Liver (tissue), 9 donors: ENCODE results near the gene GAMT. TPM values are rescaled to one million over a fixed set of nuclear protein-coding genes. Genes with fewer than 3 reads are reported as not detected.
A peak's percentile ranks its signal among the peaks of the same experiment; 100 is the strongest.

Experiments
- DNase-seq: peaks from one replicate; pipeline ENCODE4 v3.0.0-alpha.2; 2017; ENCODE audit warnings: low spot score
- H3K27ac ChIP-seq, 2 donors: one replicate each; pipeline ENCODE4 v1.7.0; 2013; ENCODE audit warnings: inconsistent platforms in 2 of 2, low read length in 2 of 2, control low read depth in 1 of 2, low read depth in 1 of 2, mild to moderate bottlenecking in 1 of 2
- H3K27me3 ChIP-seq, 4 donors: one replicate each; pipeline versions ENCODE4 v1.6.1 to v1.7.0; 2013; ENCODE audit warnings: low read length in 3 of 4, inconsistent platforms in 1 of 4, mild to moderate bottlenecking in 1 of 4, moderate library complexity in 1 of 4; ENCODE audit not compliant: control insufficient read depth in 4 of 4, insufficient read depth in 4 of 4
- H3K36me3 ChIP-seq, 4 donors: one replicate each; pipeline versions ENCODE4 v1.6.1 to v1.7.0; 2013; ENCODE audit warnings: low read length in 3 of 4, mild to moderate bottlenecking in 3 of 4, low read depth in 1 of 4, moderate library complexity in 1 of 4; ENCODE audit not compliant: control insufficient read depth in 4 of 4, insufficient read depth in 3 of 4
- H3K4me1 ChIP-seq, 4 donors: one replicate each; pipeline versions ENCODE4 v1.6.1 to v1.7.0; 2013; ENCODE audit warnings: low read length in 3 of 4, mild to moderate bottlenecking in 3 of 4, moderate library complexity in 1 of 4; ENCODE audit not compliant: control insufficient read depth in 4 of 4, insufficient read depth in 4 of 4
- H3K4me3 ChIP-seq, 3 donors: one replicate each; pipeline versions ENCODE4 v1.6.1 to v1.7.0; 2013; ENCODE audit warnings: low read length in 3 of 3, control low read depth in 1 of 3, low read depth in 1 of 3, mild to moderate bottlenecking in 1 of 3
- H3K9ac ChIP-seq, 2 donors: one replicate each; pipeline ENCODE4 v1.7.0; 2013; ENCODE audit warnings: low read length in 2 of 2, mild to moderate bottlenecking in 2 of 2, moderate library complexity in 2 of 2, control low read depth in 1 of 2, low read depth in 1 of 2
- H3K9me3 ChIP-seq, 4 donors: one replicate each; pipeline versions ENCODE4 v1.6.1 to v1.7.0; 2013; ENCODE audit warnings: low read length in 3 of 4; ENCODE audit not compliant: control insufficient read depth in 4 of 4
- EGR1 ChIP-seq, 2 donors: IDR thresholded peaks; 2 replicates each; pipeline ENCODE4 v1.6.1; 2016 to 2018; ENCODE audit warnings: antibody characterized with exemption in 2 of 2, low read depth in 2 of 2
- FOXA1 ChIP-seq: IDR thresholded peaks from 2 replicates; pipeline ENCODE4 v1.6.1; 2016; ENCODE audit warnings: antibody characterized with exemption
- FOXA2 ChIP-seq: IDR thresholded peaks from 2 replicates; pipeline ENCODE4 v1.6.1; 2016; ENCODE audit warnings: antibody characterized with exemption
- GABPA ChIP-seq, 2 donors: IDR thresholded peaks in 1 of 2; conservative IDR thresholded peaks in 1 of 2; 2 replicates each; pipeline ENCODE4 v1.6.1; 2016; ENCODE audit warnings: antibody characterized with exemption in 2 of 2, mild to moderate bottlenecking in 1 of 2, moderate library complexity in 1 of 2
- HNF4A ChIP-seq, 2 donors: conservative IDR thresholded peaks; 2 replicates each; pipeline ENCODE4 v1.6.1; 2016; ENCODE audit warnings: antibody characterized with exemption in 2 of 2, mild to moderate bottlenecking in 2 of 2
- HNF4G ChIP-seq: IDR thresholded peaks from 2 replicates; pipeline ENCODE4 v1.6.1; 2016; ENCODE audit warnings: antibody characterized with exemption
- JUND ChIP-seq, 2 donors: IDR thresholded peaks; 2 replicates each; pipeline ENCODE4 v1.6.1; 2016; ENCODE audit warnings: antibody characterized with exemption in 2 of 2
- NR2F2 ChIP-seq: IDR thresholded peaks from 2 replicates; pipeline ENCODE4 v1.6.1; 2016; ENCODE audit warnings: antibody characterized with exemption
- RAD21 ChIP-seq, 2 donors: IDR thresholded peaks; 2 replicates each; pipeline ENCODE4 v1.6.1; 2016; ENCODE audit warnings: antibody characterized with exemption in 2 of 2, mild to moderate bottlenecking in 2 of 2
- RXRA ChIP-seq, 2 donors: IDR thresholded peaks; 2 replicates each; pipeline ENCODE4 v1.6.1; 2017 to 2018; ENCODE audit warnings: antibody characterized with exemption in 2 of 2, mild to moderate bottlenecking in 1 of 2
- SP1 ChIP-seq: IDR thresholded peaks from 2 replicates; pipeline ENCODE4 v1.6.1; 2018; ENCODE audit warnings: antibody characterized with exemption, mild to moderate bottlenecking
- TAF1 ChIP-seq: conservative IDR thresholded peaks from 2 replicates; pipeline ENCODE4 v1.6.1; 2016; ENCODE audit warnings: antibody characterized with exemption, mild to moderate bottlenecking
- YY1 ChIP-seq: IDR thresholded peaks from 2 replicates; pipeline ENCODE4 v1.6.1; 2016; ENCODE audit warnings: antibody characterized with exemption, mild to moderate bottlenecking
- WGBS: extraction: QIAGEN DNeasy Blood & Tissue Kit; methylation state at CpG from one replicate; pipeline ENCODE4 v1.1.7; 2013; 5-methylcytosine and 5-hydroxymethylcytosine counted together
- polyA plus RNA-seq, 2 donors: library from polyadenylated mRNA; stranded (reverse) in 1 of 2; unstranded in 1 of 2; fragments of 200-250 nt in 1 of 2; fragments of >200 nt in 1 of 2; fragmentation: Nextera tagmentation in 1 of 2; extraction: Ambion mirVana in 1 of 2; gene quantifications; one replicate each; pipeline versions ENCODE4 v1.2.1 to v1.2.3, GENCODE V29; 2013 to 2015
- total RNA-seq, 2 donors: library from RNA; depleted of rRNA; stranded (reverse); fragments of >200 nt; gene quantifications; one replicate each; pipeline ENCODE4 v1.2.3, GENCODE V29; 2014
- TF ChIP-seq, protein P1 (sequence below): IDR thresholded peaks from 2 replicates; pipeline ENCODE4 v1.6.1; 2016; ENCODE audit warnings: antibody characterized with exemption, mild to moderate bottlenecking
- TF ChIP-seq, protein P2 (sequence below): IDR thresholded peaks from 2 replicates; pipeline ENCODE4 v1.6.1; 2016; ENCODE audit warnings: antibody characterized with exemption
- TF ChIP-seq, protein P3 (sequence below): IDR thresholded peaks from 2 replicates; pipeline ENCODE4 v1.6.1; 2016; ENCODE audit warnings: antibody characterized with exemption
- TF ChIP-seq, protein P4 (sequence below): IDR thresholded peaks from 2 replicates; pipeline ENCODE4 v1.6.1; 2016; ENCODE audit warnings: antibody characterized with exemption
- TF ChIP-seq, protein P5 (sequence below): fragments of 150-350 bp; IDR thresholded peaks from 2 replicates; pipeline ENCODE4 v1.5.1; 2017; ENCODE audit warnings: improper control_type of control experiment, low read depth, low read length; ENCODE audit not compliant: missing input control
- donor health status: healthy.
- donor health status: healthy.
- donor health status: healthy.
- donor health status: healthy.
- donor health status: healthy.

GAMT gene
- total and polyA plus RNA-seq, 4 donors = 76.2 to 394 (median 274) TPM

DNA sequence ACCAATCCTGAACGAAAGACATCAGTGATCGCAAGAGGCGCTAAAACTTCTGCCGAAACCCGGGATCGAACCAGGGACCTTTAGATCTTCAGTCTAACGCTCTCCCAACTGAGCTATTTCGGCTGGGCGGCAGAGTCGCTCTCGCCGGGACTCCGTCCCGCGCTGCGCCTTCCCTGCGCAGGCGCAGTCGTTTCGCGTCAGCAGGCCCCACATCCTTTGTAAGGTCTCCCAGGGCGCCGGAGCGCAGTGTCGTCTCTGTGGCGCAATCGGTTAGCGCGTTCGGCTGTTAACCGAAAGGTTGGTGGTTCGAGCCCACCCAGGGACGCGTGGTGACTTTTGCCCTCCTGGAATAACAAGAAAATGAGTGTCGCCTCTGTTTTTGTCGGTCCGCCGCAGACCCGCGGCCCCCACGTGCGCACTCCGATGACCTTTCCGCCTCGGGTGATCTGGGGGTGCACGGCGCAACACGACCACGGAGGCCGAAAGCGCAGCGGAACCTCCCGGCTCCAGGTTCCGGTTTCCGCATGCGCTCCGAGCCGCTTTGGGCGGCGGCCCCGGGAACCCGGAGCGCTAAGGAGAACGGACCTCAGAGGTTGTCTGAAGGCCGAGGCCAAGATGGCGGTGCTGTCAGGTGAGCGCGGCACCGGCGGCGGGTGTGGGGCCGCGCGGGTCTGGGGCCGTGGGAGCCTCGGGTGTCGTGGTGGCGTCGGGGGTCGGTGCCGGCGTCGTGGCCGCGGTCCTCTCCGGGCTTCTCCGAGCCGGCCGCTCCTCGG is 17.8 kb downstream of the GAMT start, which contains the start of gene NDUFS7:
TSS of gene NDUFS7 (plus strand) at position 596 of the 773 bp plus-strand sequence. CDS start at position 616, 20 bp downstream.
- TF ChIP-seq HNF4G (no peak), YY1 (peak; percentile 98), SP1 (no peak), GABPA (IDR thresholded peaks at IDR 0.05 in 1 of 2, conservative IDR thresholded peaks at IDR 0.05 in 1 of 2) (peak; percentile 81 to 92), EGR1 (IDR thresholded peaks at IDR 0.05; ENCODE audit: low read depth in 2 of 2) (peak in 1 of 2 donors; percentile 61), RXRA (IDR thresholded peaks at IDR 0.05) (peak; percentile 85 to 91), NR2F2 (peak; percentile 43), FOXA2 (peak; percentile 48), FOXA1 (peak; percentile 43), HNF4A (conservative IDR thresholded peaks at IDR 0.05) (peak; percentile 59 to 61), JUND (IDR thresholded peaks at IDR 0.05) (peak in 1 of 2 donors; percentile 49), RAD21 (IDR thresholded peaks at IDR 0.05) (peak in 1 of 2 donors; percentile 58), TAF1 (no peak)
- TF ChIP-seq, protein P1, sequence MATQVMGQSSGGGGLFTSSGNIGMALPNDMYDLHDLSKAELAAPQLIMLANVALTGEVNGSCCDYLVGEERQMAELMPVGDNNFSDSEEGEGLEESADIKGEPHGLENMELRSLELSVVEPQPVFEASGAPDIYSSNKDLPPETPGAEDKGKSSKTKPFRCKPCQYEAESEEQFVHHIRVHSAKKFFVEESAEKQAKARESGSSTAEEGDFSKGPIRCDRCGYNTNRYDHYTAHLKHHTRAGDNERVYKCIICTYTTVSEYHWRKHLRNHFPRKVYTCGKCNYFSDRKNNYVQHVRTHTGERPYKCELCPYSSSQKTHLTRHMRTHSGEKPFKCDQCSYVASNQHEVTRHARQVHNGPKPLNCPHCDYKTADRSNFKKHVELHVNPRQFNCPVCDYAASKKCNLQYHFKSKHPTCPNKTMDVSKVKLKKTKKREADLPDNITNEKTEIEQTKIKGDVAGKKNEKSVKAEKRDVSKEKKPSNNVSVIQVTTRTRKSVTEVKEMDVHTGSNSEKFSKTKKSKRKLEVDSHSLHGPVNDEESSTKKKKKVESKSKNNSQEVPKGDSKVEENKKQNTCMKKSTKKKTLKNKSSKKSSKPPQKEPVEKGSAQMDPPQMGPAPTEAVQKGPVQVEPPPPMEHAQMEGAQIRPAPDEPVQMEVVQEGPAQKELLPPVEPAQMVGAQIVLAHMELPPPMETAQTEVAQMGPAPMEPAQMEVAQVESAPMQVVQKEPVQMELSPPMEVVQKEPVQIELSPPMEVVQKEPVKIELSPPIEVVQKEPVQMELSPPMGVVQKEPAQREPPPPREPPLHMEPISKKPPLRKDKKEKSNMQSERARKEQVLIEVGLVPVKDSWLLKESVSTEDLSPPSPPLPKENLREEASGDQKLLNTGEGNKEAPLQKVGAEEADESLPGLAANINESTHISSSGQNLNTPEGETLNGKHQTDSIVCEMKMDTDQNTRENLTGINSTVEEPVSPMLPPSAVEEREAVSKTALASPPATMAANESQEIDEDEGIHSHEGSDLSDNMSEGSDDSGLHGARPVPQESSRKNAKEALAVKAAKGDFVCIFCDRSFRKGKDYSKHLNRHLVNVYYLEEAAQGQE = peak; percentile 72
- TF ChIP-seq, protein P2, sequence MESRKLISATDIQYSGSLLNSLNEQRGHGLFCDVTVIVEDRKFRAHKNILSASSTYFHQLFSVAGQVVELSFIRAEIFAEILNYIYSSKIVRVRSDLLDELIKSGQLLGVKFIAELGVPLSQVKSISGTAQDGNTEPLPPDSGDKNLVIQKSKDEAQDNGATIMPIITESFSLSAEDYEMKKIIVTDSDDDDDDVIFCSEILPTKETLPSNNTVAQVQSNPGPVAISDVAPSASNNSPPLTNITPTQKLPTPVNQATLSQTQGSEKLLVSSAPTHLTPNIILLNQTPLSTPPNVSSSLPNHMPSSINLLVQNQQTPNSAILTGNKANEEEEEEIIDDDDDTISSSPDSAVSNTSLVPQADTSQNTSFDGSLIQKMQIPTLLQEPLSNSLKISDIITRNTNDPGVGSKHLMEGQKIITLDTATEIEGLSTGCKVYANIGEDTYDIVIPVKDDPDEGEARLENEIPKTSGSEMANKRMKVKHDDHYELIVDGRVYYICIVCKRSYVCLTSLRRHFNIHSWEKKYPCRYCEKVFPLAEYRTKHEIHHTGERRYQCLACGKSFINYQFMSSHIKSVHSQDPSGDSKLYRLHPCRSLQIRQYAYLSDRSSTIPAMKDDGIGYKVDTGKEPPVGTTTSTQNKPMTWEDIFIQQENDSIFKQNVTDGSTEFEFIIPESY = no peak
- TF ChIP-seq, protein P3, sequence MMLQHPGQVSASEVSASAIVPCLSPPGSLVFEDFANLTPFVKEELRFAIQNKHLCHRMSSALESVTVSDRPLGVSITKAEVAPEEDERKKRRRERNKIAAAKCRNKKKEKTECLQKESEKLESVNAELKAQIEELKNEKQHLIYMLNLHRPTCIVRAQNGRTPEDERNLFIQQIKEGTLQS = peak; percentile 100
- TF ChIP-seq, protein P4, sequence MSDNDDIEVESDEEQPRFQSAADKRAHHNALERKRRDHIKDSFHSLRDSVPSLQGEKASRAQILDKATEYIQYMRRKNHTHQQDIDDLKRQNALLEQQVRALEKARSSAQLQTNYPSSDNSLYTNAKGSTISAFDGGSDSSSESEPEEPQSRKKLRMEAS = no peak
- TF ChIP-seq, protein P5, sequence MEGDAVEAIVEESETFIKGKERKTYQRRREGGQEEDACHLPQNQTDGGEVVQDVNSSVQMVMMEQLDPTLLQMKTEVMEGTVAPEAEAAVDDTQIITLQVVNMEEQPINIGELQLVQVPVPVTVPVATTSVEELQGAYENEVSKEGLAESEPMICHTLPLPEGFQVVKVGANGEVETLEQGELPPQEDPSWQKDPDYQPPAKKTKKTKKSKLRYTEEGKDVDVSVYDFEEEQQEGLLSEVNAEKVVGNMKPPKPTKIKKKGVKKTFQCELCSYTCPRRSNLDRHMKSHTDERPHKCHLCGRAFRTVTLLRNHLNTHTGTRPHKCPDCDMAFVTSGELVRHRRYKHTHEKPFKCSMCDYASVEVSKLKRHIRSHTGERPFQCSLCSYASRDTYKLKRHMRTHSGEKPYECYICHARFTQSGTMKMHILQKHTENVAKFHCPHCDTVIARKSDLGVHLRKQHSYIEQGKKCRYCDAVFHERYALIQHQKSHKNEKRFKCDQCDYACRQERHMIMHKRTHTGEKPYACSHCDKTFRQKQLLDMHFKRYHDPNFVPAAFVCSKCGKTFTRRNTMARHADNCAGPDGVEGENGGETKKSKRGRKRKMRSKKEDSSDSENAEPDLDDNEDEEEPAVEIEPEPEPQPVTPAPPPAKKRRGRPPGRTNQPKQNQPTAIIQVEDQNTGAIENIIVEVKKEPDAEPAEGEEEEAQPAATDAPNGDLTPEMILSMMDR = peak; percentile 41
- Histone ChIP-seq H3K9me3 (no peaks in the 10 kb centered on the region), H3K36me3 (peaks cover 0 to 6% (median under 1%) of the 10 kb centered on the region in 4 donors), H3K27ac (peak within 1 kb of the TSS; percentile 71 to 93), H3K4me1 (peaks cover 3 to 25% (median 12%) of the 10 kb centered on the region in 4 donors), H3K4me3 (peak within 1 kb of the TSS; percentile 80 to 95 (median 89)), H3K27me3 (no peaks in the 10 kb centered on the region), H3K9ac (peak within 1 kb of the TSS; percentile 71 to 95)
- peak; percentile 99 for DNase-seq
- under 1% methylated on average over 90 of the region's 90 CpGs for WGBS
